ENCODE measurements around the gene CAMKK2. TPM values are rescaled to one million over a fixed set of nuclear protein-coding genes. Genes with fewer than 3 reads are reported as not detected.

CAMKK2 gene
- total and polyA plus RNA-seq, 9 of the 15 experiments (the other 6 are each of a cell fraction or from before 2014, with no cell fraction given) = 4.3 to 32.0 (median 18.2) TPM

DNA sequence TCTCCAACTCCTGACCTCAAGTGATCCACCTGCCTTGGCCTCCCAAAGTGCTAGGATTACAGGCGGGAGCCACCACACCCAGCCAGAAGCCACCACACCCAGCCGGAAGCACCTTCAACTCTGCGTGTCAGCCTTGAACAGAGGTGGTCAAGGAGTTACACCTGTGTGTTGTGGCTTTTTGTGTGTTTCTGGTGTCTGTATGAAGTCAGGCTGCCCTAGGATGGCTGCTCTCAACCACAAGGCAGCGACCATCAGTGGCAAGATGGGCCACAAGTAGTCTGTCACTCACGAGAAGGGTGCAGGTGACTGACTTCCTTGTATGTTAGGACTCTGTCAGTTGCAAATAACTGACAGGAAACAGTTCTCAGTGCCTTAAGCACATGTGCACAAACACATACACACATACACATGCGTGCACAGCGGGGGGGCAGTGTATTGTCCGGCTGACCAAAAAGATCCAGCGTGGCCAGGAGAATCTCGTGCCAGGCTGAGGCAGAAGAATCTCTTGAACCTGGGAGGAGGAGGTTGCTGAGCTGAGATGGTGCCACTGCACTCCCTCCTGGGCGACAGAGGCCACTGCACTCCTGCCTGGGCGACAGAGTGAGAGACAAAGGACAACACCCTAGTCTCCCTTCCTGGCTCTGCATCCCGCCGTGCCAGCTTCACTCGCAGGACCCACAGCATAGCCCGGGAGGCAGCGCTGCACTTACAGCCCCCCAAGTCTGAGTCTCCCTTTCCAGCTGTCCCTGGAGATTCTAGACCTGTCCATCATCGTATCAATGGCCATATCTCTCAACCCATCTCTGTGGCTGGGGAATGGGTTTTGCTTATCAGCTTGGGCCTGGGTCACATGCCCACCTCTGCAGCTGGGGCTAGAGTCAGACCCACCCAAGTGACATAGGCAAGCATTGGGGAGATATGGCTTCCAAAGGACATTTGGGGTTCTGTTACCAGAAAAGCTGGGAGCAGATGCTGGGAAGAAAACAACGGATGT, 72.9 kb downstream of the CAMKK2 start (continued):
- TF ChIP-seq ZNF699 (CRISPR knock-in tag; IDR thresholded peaks at IDR 0.05; ENCODE audit: insufficient replicate concordance) = no peak
- no peak for TF ChIP-seq DNMT1 (IDR thresholded peaks at IDR 0.05)
- no peak for TF ChIP-seq FOXM1 (IDR thresholded peaks at IDR 0.05; ENCODE audit: low read depth)
- TF ChIP-seq FOXM1 (CRISPR knock-in tag; IDR thresholded peaks at IDR 0.05; ENCODE audit: low read depth) = no peak
- no peak for TF ChIP-seq JUND (IDR thresholded peaks at IDR 0.05; ENCODE audit: borderline replicate concordance, low read depth, low read length)
- TF ChIP-seq JUND (tag; IDR thresholded peaks at IDR 0.05; ENCODE audit: borderline replicate concordance, low read depth, low read length) = no peak
- TF ChIP-seq, protein P1, sequence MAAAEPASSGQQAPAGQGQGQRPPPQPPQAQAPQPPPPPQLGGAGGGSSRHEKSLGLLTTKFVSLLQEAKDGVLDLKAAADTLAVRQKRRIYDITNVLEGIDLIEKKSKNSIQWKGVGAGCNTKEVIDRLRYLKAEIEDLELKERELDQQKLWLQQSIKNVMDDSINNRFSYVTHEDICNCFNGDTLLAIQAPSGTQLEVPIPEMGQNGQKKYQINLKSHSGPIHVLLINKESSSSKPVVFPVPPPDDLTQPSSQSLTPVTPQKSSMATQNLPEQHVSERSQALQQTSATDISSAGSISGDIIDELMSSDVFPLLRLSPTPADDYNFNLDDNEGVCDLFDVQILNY (CRISPR knock-in tag; IDR thresholded peaks at IDR 0.05) = no peak
- TF ChIP-seq, protein P2, sequence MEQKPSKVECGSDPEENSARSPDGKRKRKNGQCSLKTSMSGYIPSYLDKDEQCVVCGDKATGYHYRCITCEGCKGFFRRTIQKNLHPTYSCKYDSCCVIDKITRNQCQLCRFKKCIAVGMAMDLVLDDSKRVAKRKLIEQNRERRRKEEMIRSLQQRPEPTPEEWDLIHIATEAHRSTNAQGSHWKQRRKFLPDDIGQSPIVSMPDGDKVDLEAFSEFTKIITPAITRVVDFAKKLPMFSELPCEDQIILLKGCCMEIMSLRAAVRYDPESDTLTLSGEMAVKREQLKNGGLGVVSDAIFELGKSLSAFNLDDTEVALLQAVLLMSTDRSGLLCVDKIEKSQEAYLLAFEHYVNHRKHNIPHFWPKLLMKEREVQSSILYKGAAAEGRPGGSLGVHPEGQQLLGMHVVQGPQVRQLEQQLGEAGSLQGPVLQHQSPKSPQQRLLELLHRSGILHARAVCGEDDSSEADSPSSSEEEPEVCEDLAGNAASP (IDR thresholded peaks at IDR 0.05) = no peak
- TF ChIP-seq ZNF175 (CRISPR knock-in tag; IDR thresholded peaks at IDR 0.05; ENCODE audit: low read depth) = no peak
- TF ChIP-seq RAD21 (CRISPR knock-in tag; conservative IDR thresholded peaks at IDR 0.05 in 1 of 2, IDR thresholded peaks at IDR 0.05 in 1 of 2) = peak; percentile 42 to 48
- TF ChIP-seq, protein P3, sequence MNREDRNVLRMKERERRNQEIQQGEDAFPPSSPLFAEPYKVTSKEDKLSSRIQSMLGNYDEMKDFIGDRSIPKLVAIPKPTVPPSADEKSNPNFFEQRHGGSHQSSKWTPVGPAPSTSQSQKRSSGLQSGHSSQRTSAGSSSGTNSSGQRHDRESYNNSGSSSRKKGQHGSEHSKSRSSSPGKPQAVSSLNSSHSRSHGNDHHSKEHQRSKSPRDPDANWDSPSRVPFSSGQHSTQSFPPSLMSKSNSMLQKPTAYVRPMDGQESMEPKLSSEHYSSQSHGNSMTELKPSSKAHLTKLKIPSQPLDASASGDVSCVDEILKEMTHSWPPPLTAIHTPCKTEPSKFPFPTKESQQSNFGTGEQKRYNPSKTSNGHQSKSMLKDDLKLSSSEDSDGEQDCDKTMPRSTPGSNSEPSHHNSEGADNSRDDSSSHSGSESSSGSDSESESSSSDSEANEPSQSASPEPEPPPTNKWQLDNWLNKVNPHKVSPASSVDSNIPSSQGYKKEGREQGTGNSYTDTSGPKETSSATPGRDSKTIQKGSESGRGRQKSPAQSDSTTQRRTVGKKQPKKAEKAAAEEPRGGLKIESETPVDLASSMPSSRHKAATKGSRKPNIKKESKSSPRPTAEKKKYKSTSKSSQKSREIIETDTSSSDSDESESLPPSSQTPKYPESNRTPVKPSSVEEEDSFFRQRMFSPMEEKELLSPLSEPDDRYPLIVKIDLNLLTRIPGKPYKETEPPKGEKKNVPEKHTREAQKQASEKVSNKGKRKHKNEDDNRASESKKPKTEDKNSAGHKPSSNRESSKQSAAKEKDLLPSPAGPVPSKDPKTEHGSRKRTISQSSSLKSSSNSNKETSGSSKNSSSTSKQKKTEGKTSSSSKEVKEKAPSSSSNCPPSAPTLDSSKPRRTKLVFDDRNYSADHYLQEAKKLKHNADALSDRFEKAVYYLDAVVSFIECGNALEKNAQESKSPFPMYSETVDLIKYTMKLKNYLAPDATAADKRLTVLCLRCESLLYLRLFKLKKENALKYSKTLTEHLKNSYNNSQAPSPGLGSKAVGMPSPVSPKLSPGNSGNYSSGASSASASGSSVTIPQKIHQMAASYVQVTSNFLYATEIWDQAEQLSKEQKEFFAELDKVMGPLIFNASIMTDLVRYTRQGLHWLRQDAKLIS (CRISPR knock-in tag; IDR thresholded peaks at IDR 0.05) = no peak
- TF ChIP-seq, protein P4, sequence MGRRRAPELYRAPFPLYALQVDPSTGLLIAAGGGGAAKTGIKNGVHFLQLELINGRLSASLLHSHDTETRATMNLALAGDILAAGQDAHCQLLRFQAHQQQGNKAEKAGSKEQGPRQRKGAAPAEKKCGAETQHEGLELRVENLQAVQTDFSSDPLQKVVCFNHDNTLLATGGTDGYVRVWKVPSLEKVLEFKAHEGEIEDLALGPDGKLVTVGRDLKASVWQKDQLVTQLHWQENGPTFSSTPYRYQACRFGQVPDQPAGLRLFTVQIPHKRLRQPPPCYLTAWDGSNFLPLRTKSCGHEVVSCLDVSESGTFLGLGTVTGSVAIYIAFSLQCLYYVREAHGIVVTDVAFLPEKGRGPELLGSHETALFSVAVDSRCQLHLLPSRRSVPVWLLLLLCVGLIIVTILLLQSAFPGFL (CRISPR knock-in tag; IDR thresholded peaks at IDR 0.05) = no peak
- TF ChIP-seq, protein P5, sequence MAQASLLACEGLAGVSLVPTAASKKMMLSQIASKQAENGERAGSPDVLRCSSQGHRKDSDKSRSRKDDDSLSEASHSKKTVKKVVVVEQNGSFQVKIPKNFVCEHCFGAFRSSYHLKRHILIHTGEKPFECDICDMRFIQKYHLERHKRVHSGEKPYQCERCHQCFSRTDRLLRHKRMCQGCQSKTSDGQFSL (CRISPR knock-in tag; IDR thresholded peaks at IDR 0.05) = peak; percentile 40; the same call in 1 of the 2 replicates
- TF ChIP-seq, protein P5 (tag; IDR thresholded peaks at IDR 0.05) = no peak
- TF ChIP-seq, protein P6, sequence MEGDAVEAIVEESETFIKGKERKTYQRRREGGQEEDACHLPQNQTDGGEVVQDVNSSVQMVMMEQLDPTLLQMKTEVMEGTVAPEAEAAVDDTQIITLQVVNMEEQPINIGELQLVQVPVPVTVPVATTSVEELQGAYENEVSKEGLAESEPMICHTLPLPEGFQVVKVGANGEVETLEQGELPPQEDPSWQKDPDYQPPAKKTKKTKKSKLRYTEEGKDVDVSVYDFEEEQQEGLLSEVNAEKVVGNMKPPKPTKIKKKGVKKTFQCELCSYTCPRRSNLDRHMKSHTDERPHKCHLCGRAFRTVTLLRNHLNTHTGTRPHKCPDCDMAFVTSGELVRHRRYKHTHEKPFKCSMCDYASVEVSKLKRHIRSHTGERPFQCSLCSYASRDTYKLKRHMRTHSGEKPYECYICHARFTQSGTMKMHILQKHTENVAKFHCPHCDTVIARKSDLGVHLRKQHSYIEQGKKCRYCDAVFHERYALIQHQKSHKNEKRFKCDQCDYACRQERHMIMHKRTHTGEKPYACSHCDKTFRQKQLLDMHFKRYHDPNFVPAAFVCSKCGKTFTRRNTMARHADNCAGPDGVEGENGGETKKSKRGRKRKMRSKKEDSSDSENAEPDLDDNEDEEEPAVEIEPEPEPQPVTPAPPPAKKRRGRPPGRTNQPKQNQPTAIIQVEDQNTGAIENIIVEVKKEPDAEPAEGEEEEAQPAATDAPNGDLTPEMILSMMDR (IDR thresholded peaks at IDR 0.05 in 2 of 3, conservative IDR thresholded peaks at IDR 0.05 in 1 of 3; ENCODE audit: insufficient read depth in 2 of 3, low read depth in 1 of 3, low read length in 3 of 3) = peak; percentile 21 to 47 (median 42); a peak in 3 of 6 replicates

Data from K562 (cell line).